SK-N-SH (cell line): ENCODE results near the gene FCGBP.
"Not testable (repeated sequence)": the region's sequence is repeated elsewhere in the genome, so short reads cannot be mapped to it uniquely, and the experiment has no call there.

Experiments
- ELF1 ChIP-seq: IDR thresholded peaks from 2 replicates; pipeline ENCODE4 v1.4.0; 2012
- EP300 ChIP-seq, 2 experiments: IDR thresholded peaks; 2 replicates each; pipeline versions ENCODE4 v1.4.0 to v1.6.1; 2012; ENCODE audit warnings: borderline replicate concordance in 1 of 2, low read depth in 1 of 2, low read length in 1 of 2
- GATA2 ChIP-seq: sonication (generic); formaldehyde crosslinking; IDR thresholded peaks from 2 replicates; pipeline ENCODE4 v1.5.0; 2020; ENCODE audit warnings: mild to moderate bottlenecking, missing genetic modification reagents
- JUND ChIP-seq: IDR thresholded peaks from 2 replicates; pipeline ENCODE4 v1.4.0; 2012
- MXI1 ChIP-seq: IDR thresholded peaks from 2 replicates; pipeline ENCODE4 v1.6.1; 2012; ENCODE audit warnings: mild to moderate bottlenecking, low read depth, low read length, improper control_type of control experiment
- POLR2AphosphoS5 ChIP-seq: IDR thresholded peaks from 2 replicates; pipeline ENCODE4 v1.6.1; 2012; ENCODE audit warnings: low read depth, low read length
- SIN3A ChIP-seq: IDR thresholded peaks from 2 replicates; pipeline ENCODE4 v1.6.1; 2012; ENCODE audit warnings: low read depth, mild to moderate bottlenecking, low read length, moderate library complexity, borderline replicate concordance
- USF1 ChIP-seq: IDR thresholded peaks from 2 replicates; pipeline ENCODE4 v1.4.0; 2012; ENCODE audit warnings: low read depth, borderline replicate concordance
- TF ChIP-seq, protein P1 (sequence below): fragments of 200-600 bp; sonication (generic); IDR thresholded peaks from 2 replicates; pipeline ENCODE4 v1.6.1; 2017; ENCODE audit warnings: antibody characterized with exemption, mild to moderate bottlenecking, moderate library complexity

GRCh38 chr19:39895096-39895495 is 39.3 kb downstream of the FCGBP start:
- TF ChIP-seq MXI1; EP300 (IDR thresholded peaks at IDR 0.05; ENCODE audit: borderline replicate concordance in 1 of 2, low read depth in 1 of 2, low read length in 1 of 2); ELF1; SIN3A; POLR2AphosphoS5; JUND; GATA2 (CRISPR knock-in tag); USF1: not testable (repeated sequence)
- TF ChIP-seq, protein P1, sequence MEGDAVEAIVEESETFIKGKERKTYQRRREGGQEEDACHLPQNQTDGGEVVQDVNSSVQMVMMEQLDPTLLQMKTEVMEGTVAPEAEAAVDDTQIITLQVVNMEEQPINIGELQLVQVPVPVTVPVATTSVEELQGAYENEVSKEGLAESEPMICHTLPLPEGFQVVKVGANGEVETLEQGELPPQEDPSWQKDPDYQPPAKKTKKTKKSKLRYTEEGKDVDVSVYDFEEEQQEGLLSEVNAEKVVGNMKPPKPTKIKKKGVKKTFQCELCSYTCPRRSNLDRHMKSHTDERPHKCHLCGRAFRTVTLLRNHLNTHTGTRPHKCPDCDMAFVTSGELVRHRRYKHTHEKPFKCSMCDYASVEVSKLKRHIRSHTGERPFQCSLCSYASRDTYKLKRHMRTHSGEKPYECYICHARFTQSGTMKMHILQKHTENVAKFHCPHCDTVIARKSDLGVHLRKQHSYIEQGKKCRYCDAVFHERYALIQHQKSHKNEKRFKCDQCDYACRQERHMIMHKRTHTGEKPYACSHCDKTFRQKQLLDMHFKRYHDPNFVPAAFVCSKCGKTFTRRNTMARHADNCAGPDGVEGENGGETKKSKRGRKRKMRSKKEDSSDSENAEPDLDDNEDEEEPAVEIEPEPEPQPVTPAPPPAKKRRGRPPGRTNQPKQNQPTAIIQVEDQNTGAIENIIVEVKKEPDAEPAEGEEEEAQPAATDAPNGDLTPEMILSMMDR, result not testable (repeated sequence)
